Stimulated activated CD8-positive, alpha-beta memory T cell treated with anti-CD3 and anti-CD28 coated beads, Interleukin-7, amount 100 ng/mL, for 48 hours (primary cell): ENCODE results near the gene KCNQ1.
A peak's percentile ranks its signal among the peaks of the same experiment; 100 is the strongest.

Experiments used
- DNase-seq, 2 donors: peaks; one replicate each; pipeline ENCODE4 v3.0.0-alpha.2; 2020; ENCODE audit warnings: low read depth in 1 of 2; ENCODE audit errors: extremely low read depth in 1 of 2

KCNQ1 gene

DNA sequence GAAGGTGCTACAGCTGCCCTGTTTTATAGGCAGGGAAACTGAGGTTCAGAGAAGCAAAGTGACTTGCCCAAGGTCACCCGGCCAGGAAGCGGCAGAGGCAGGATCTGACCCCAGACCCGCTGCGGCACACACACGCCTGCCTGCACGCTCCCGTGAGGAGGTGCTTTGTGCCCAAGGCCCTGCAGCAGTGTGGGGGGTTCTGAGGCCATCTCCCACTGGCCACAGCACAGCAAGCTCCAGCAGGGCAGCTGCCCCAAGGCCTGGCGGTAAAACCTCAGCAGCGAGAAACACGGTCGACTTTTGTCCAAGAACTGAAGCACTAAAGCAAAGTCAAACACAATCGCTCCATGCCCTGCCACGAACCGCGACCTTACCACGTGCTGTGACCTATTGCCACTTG lies 398.1 kb downstream of the KCNQ1 start:
- no peak for DNase-seq

DNA sequence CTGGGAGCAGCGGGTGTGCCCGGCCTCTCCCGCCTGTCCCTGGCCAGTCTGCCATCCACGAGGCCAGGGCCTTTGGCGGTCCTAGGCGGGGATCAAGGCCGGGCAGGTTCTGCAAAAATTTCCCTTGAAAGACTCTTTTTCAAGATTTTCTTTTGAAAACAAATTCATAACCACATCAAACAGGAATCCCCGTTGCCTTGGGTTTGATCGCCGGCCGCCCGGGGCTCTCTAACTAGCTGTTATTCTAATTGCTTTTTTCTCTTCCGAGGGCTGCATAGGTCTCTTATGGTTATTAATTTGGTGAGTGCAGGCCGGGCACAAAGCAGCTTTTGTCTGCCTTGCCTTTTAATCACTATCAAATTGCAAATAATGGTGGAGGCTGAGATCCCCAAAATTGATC lies 398.7 kb downstream of the KCNQ1 start:
- DNase-seq = no peak

DNA sequence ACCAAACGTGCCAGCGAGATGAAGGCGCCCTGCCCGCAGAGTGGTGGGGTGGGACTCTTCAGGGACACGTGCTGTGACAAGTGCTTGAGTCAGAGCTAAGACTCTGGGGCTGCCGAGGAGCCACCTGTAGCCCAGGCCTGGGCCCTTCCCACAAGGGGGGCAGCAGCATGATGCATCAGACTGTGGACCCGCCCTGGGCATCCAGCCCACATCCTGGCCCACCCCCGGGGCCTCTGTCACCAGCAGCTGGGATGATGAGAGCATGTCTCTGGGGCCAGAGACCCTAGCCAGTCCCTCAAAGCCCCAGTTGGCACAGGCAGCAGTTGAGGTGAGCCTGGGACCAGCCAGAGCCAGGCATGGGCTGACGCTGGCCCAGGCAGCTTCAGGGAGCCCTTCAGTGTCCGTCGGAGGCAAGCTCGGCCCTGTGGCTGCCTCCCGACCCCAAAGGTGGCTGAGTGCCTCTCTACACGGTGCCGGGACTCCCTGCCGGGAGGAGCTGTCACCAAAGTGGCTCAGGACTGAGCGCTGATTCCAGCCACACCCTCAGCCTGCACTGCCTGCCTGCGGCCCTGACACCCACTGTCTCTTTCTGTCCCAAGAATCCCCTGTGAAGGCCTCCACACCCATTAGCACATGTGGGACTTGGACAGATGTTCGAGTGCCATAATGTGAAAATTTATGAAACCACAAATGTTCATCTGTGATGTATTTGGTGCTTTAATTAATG lies 399.5 kb downstream of the KCNQ1 start:
- DNase-seq = no peak

DNA sequence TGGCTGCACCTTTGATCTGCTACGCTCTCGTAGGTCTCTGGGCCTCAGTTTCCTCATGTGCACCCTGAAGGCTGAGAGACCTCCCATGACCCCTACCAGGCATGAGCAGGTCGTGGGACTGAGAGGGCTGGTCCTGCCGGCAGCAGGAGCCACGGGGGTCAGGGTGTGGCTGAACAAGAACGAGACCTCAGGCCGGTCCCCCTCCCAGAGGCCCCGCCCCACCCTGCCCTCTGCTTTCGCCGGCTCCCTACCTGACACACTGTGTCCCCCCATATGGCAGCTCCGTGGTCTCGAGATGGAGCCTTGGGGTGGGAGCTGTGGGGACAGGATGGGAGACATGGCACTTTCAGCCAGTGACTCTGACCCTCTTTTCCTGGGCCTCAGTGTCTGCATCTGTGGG lies 400.2 kb downstream of the KCNQ1 start:
- DNase-seq = no peak

DNA sequence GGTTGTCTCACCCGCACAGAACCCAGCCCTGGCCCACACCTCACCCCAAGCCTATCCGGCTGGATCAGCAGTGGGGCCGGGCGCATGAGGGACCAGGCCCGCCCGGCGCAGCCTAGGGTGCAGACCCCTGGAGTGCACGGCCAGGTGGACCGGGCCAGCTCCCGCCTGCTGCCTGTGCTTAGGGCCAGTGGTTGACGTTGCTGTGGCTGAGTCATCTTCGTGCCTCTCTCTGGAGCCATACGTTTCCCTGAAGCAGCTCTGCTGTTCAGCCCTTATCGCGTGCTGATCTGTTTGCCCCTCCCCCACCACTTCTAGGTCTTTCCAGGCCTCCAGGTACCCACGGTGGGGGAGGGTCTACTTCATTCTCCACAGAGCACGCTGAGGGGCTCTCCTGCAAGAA lies 401.2 kb downstream of the KCNQ1 start:
- DNase-seq = no peak

DNA sequence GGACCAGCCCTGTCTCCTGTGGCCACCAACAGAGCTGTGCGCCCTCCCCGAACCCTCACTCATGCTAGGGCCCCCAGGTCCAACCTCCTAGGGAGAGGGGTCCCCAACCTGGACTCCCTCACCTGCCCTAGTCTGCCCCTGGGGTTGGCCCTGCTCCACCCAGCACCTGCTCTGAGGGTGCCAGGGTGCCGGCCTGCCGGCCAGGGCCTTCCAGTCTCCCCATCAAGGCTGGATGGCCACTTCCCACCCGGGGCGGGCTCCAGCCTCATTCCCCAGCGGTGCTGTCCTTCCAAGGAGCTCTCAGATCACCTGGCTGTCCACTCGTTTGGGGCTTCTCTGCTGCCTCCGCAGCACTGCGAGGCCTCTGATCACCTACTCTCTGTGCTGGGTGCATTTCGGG lies 401.7 kb downstream of the KCNQ1 start:
- DNase-seq = no peak

DNA sequence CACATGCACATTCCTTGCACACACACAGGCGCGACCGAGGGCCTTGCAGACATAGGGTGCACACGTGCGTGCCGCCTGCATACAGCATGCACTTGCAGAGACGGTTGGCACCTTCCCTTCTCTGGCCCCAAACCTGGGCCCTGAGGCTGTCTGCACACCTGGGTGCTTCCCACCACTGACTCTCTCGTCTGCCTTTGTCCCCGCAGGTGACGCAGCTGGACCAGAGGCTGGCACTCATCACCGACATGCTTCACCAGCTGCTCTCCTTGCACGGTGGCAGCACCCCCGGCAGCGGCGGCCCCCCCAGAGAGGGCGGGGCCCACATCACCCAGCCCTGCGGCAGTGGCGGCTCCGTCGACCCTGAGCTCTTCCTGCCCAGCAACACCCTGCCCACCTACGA lies 402.8 kb downstream of the KCNQ1 start:
- DNase-seq = no peak

DNA sequence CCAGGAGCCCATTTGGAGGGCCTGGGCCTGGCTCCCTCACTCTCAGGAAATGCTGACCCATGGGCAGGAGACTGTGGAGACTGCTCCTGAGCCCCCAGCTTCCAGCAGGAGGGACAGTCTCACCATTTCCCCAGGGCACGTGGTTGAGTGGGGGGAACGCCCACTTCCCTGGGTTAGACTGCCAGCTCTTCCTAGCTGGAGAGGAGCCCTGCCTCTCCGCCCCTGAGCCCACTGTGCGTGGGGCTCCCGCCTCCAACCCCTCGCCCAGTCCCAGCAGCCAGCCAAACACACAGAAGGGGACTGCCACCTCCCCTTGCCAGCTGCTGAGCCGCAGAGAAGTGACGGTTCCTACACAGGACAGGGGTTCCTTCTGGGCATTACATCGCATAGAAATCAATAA lies 403.7 kb downstream of the KCNQ1 start:
- no peak for DNase-seq

DNA sequence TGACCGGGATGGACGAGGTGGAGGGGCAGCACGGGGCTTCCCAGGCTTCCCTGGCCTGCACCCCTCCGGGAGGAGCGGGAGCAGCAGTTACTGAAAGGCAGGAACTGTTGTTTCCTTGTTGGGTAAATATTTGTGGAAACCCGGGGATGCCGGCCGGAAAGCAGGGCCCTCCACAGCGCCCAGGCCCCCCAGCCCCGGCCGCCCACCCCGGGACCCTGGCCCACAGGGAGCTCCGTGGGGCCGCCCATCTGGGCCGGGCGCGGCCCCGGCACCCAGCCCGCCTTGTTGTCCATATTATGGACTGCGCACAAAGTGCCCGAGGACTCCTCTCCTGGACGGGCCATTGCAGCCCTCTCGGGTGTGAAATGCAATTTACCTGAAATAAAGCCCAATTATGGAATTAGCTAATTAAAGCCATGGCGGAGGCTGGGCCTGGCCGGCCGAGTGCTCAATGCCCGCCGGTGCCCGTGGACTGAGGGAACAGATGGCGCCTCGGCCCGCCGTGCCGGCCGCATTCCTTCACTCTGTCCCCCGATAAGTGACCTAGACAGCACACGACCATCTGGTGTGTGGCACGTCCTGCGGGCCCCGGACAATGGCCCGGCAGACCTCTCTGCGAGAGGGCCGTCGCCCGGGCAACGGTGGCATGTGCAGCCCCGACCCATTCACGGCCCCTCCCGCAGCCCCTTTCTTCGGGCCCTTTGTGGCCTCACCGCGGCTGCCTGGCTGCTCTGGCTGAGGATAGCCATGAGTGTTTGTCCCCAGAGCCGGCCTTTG lies 405.4 kb downstream of the KCNQ1 start:
- DNase-seq = no peak

DNA sequence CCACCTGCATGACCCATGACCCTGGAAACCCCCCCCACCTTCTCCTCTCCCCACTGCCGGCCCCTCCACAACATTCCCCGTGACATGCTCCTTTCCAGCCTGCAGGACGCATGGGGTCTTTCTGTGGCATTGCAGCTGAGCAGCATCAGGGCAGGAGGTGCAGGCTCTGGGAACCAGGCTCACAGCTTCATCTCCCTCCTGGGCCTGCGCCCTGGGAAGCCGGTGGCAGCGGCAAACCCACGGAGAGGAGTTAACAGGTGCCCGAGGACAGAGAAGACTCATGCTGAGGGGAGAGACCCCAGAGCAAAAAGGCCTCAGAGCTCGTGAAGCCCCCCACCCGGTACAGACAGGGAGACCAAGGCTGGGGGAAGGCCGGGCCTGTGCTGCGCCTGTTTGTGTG lies 408.6 kb downstream of the KCNQ1 start:
- no peak for DNase-seq

DNA sequence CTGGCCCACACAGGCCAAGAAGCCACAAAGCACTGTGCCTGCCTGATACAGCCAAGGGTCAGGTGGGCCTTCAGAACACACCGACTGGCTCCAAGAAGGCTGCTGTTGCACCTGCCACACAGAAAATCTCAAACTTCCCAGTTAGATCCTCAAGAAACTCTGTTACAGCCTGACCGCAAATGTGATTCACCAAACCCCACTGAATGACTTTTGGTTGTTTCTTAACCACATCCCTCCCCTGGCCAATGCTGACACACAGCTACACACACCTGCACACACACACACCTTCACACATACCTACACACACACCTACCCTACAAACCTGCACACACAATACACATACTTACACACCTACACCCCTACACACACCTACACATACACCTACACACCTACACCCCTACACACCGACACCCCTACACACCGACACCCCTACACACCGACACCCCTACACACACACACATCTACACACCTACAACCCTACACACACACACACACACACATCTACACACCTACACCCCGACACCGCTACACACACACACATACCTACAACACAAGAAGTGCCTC lies 409.3 kb downstream of the KCNQ1 start:
- no peak for DNase-seq

DNA sequence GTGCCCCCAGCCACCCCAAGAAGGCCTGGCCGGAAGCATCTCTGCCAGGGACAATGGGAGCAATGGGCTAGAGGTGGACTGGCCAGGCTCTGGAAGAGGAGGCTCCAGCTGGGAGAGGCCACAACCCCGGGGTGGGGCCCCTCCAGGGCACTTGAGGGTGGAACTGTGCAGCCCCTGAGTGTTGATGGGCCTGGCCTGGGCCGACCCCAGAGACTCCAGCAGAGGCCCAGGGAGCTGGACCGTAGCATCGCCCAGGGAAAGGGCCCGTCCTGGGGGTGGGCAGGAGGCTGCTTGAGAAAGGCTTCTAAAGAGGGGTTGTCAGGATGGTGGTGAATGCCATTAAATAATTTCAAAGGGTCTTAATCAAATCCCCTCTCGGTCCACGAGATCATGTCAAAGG lies 410.4 kb downstream of the KCNQ1 start:
- DNase-seq = no peak

DNA sequence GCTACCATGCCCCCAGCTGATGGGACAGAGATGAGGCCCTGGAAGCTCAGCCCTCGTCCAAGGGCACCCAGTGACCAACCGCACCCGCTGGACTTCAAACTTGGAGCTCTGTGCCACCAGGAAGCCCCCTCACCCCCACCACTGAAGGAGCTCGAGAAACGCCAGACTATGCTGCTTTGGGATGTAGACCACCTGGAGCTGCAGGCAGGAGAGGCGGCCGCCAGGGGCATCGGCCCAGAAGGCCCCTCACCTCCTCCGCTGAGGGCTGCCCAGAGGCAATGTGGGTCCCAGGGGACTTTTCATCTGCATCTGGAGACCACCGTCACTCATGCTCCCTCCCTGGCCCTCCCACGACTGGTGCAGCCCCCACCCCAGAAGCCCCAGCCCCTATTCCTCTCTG lies 412.5 kb downstream of the KCNQ1 start:
- no peak for DNase-seq

DNA sequence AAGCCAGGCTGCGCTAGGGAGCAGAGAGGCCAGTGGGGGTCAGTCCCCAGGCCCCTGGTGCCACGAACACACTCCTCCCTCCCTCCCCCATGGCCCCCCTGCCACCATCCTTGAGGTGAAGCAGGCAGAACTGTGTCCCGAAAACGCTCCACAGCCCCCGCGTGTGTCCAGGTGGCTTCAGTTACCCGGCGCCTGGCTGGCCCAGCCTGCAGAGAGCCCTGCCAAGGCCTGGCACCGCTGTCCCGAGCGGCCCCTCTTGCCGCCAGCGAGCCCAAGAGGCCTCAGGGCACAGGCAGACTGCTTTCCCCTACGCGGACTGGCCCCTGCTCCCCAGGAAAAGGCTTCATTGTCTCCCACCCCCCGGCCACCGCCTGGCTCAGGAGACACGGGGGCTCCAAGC lies 413.1 kb downstream of the KCNQ1 start:
- DNase-seq = no peak

DNA sequence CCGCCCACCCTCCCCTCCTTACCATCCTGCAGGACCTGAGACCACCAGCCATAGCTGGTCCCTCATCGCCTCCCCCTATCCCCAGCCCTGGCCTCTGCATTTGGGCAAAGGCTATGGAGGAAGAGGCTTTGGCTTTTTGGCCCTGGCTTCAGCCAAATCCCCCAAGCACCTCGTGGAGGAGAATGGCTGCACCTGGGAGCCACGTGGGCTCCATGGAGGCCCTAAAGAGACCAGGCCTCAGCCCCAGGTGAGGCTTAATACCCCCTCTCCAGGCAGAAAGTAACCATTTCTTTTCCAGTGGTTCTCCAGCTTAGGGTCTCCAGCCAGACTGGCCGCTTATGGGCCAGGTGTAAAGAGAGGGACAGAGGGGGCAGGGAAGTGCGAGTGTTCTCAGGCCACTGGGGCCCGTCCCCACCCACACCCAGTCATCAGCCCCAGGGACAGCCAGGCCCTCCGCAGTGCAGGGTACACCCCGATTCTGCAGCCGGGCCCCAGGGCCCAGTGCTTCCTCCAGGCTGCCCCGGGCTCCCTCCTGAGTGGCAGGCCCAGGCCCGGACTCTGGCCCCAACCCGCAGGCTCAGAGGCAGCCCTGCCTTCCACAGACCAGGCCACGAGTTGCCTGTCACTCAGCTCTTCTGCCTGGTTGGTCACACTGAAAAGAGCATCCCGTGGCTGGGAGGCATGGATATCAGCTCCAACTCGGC lies 414.3 kb downstream of the KCNQ1 start:
- DNase-seq = no peak

DNA sequence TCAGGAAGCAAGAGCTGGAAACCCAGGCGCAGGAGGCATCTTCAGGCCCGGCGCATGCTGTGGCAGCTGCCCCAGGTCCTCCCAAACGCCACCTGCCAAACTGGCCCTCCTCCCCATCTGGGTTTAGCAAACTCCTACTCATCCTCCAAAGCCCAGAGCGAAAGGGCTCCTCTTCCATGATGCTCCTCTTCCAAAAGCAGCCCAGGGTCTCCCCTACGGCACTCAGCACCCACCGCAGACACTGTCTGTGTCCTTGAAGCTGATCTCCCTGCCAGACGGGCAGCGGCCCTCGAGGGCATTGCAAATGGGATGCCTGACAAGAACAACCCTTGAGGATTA lies 414.9 kb downstream of the KCNQ1 start:
- no peak for DNase-seq

DNA sequence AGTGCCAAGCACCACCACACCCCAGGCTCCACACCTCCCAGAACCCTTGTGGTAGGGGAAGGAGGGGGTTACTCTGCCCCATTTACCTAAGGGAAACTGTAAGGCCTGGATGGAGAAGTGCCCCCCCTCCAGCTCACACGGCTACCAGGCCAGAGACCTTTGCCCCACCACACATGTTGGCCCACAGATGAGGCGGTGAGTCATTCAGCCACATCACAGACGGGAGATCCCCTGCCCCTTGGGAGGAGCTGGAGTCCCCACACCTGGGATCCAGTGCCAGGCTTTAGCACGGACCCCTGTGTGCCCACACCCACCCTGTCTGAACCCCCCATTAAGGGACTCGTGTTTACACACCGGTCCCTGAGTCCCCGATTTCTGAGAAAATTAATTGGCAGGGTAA lies 415.8 kb downstream of the KCNQ1 start:
- peak; percentile 28 to 31 for DNase-seq

DNA sequence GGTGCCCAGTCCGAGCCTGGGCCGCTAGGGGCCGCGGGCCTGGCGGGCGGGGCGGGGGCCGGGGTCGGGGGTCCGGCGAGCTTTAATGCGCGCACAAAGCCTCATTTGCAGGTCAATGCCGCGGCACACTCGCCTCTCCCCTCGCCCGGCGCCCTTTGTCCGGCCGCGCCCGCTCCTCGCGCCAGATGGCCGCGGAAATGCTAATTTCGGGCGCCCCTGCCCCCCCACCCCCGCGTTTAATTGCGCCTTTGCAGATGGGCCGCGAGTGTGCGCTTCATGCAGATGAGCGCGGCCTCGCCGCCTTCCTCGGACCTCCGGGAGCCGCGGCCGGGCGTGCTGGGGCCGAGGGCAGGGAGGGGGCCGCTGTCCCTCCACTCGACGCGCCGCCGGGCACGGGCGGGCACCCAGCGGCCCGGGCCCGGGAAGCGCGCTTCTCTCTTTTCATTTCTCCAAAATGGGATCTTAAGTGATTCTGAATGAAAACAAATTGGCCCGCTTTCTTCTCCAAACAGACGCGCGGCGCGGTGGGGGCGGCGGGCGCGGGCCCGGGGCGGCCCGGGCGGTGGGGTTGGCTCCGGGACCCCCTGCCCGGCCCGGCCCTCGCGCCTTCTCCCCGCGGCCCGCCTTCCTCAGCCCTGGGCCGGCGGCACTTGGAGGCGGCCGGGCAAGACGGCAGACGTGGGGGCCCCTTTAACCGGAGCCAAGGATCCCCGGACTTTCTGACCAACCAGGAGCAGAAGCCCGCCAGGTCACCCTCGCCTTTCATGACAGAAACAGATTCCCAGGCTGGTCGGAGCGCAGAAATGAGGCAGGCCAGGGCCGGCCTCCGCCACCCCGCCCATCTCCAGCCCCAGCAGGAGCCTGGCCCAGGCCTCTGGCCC lies 417.8 kb downstream of the KCNQ1 start:
- DNase-seq = no peak

DNA sequence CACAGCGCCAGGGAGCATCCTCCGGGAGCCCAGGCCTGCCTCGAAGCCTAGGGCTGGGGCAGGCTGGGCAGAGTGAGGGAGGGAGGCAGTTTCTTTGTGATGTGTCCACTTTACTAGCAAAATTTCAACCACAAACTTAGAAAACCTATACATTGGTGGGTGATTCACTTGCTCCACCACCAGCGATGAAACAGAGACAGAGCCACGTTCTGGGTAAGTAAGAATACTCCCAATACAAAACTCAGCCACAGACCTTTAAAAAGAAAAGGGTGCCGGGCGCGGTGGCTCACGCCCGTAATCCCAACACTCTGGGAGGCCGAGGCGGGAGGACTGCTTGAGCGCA lies 418.4 kb downstream of the KCNQ1 start:
- DNase-seq = no peak

DNA sequence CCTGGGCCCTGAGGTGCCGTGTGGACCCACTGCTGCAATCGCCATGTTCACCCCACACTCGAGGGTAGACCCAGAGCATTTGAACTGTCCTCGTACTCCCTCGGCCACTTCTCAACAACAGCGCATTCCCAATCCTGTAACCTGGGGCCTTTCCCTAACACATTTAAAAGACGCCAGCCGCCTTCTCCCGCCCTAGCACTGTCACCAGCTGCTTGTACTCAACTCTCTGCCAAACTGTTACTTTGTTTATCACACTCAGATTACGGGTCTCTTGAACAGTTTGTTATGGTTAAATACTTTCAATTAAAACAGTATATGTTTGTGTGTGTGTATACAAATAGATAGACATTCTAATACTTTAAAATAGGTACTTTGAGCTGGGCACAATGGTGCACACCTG lies 420.1 kb downstream of the KCNQ1 start:
- DNase-seq = no peak
